H1 (cell line): ENCODE data around the gene SLC23A3. TPM values are rescaled to one million over a fixed set of nuclear protein-coding genes. Genes with fewer than 3 reads are reported as not detected.

Experiments
- CTCF ChIA-PET: fragments of 300-600 bp; sonication (Branson Sonifier 250); formaldehyde crosslinking; loops from one replicate; lab custom pipeline; 2021; ENCODE audit not compliant: partially characterized antibody; lab: Charles Lee
- POLR2A ChIA-PET: fragments of 300-600 bp; sonication (Branson Sonifier 250); formaldehyde crosslinking; loops from one replicate; lab custom pipeline; 2021; ENCODE audit warnings: inconsistent platforms; ENCODE audit not compliant: partially characterized antibody; lab: Charles Lee
- DNase-seq, 2 experiments: peaks; one replicate each; pipeline versions ENCODE4 v3.0.0 to v3.0.0-alpha.2; 2010 to 2022; ENCODE audit warnings: low spot score in 2 of 2, low read depth in 1 of 2, mixed read lengths in 1 of 2
- FAIRE-seq: peaks from 2 replicates; lab custom pipeline; 2011; peaks lifted over from hg19 to GRCh38; lab: Jason Lieb, UNC
- H2AFZ ChIP-seq: 2 replicates; pipeline ENCODE4 v1.8.1; 2012; ENCODE audit warnings: low read length, inconsistent platforms
- H2AK5ac ChIP-seq: 2 replicates; pipeline ENCODE4 v1.6.1; 2013; ENCODE audit warnings: low read depth, low read length
- H2BK120ac ChIP-seq: replicated peaks from 2 replicates; pipeline ENCODE3; 2013; ENCODE audit warnings: low read depth, low read length, inconsistent platforms
- H2BK12ac ChIP-seq: 2 replicates; pipeline ENCODE4 v1.6.1; 2013; ENCODE audit warnings: low read depth, low read length
- H2BK15ac ChIP-seq: 2 replicates; pipeline ENCODE4 v1.6.1; 2013; ENCODE audit warnings: low read length
- H2BK20ac ChIP-seq: 2 replicates; pipeline ENCODE4 v1.6.1; 2013; ENCODE audit warnings: low read length
- H2BK5ac ChIP-seq: 2 replicates; pipeline ENCODE4 v1.6.1; 2013; ENCODE audit warnings: low read depth, low read length
- H3K14ac ChIP-seq: 2 replicates; pipeline ENCODE4 v1.6.1; 2013; ENCODE audit warnings: inconsistent platforms; ENCODE audit not compliant: insufficient read length
- H3K18ac ChIP-seq: 2 replicates; pipeline ENCODE4 v1.6.1; 2013; ENCODE audit warnings: low read length; ENCODE audit errors: extremely low read depth
- H3K23ac ChIP-seq: 2 replicates; pipeline ENCODE4 v1.6.1; 2013; ENCODE audit warnings: inconsistent platforms; ENCODE audit not compliant: insufficient read length
- H3K23me2 ChIP-seq: 2 replicates; pipeline ENCODE4 v1.6.1; 2013; ENCODE audit warnings: low read depth, low read length
- H3K27ac ChIP-seq: 2 replicates; pipeline ENCODE4 v1.6.1; 2011; ENCODE audit warnings: low read depth, low read length, inconsistent platforms
- H3K27me3 ChIP-seq, 4 experiments: replicated peaks in 1 of 4; 1 replicate in 1 of 4; 2 replicates in 3 of 4; pipeline versions ENCODE4 v1.6.1 to v1.8.1; 2011 to 2013; ENCODE audit warnings: low read length in 3 of 4, mild to moderate bottlenecking in 3 of 4, inconsistent platforms in 2 of 4, mixed read lengths in 2 of 4, moderate library complexity in 1 of 4; ENCODE audit not compliant: control insufficient read depth in 3 of 4, insufficient read depth in 3 of 4; ENCODE audit errors: extremely low read depth in 1 of 4
- H3K36me3 ChIP-seq, 4 experiments: 2 replicates each; pipeline versions ENCODE4 v1.6.1 to v1.8.1; 2011 to 2013; ENCODE audit warnings: mild to moderate bottlenecking in 4 of 4, low read length in 3 of 4, moderate library complexity in 2 of 4, control low read depth in 1 of 4, inconsistent platforms in 1 of 4; ENCODE audit not compliant: insufficient read depth in 4 of 4, control insufficient read depth in 2 of 4
- H3K4ac ChIP-seq: replicated peaks from 2 replicates; pipeline ENCODE3; 2013; ENCODE audit warnings: low read length, low read depth, mixed read lengths, inconsistent platforms; ENCODE audit not compliant: insufficient read length
- H3K4me1 ChIP-seq, 4 experiments: replicated peaks in 1 of 4; 1 replicate in 1 of 4; 2 replicates in 3 of 4; pipeline versions ENCODE4 v1.6.1 to v1.8.1; 2011 to 2013; ENCODE audit warnings: low read length in 3 of 4, inconsistent platforms in 2 of 4, mixed read lengths in 1 of 4; ENCODE audit not compliant: insufficient read depth in 4 of 4, control insufficient read depth in 3 of 4
- H3K4me2 ChIP-seq, 2 experiments: 2 replicates each; pipeline versions ENCODE4 v1.6.1 to v1.8.1; 2011 to 2013; ENCODE audit warnings: low read depth in 2 of 2, low read length in 2 of 2, control low read depth in 1 of 2, inconsistent platforms in 1 of 2, mild to moderate bottlenecking in 1 of 2; ENCODE audit not compliant: insufficient read depth in 1 of 2
- H3K4me3 ChIP-seq, 4 experiments: fragments of 200-600, 300-600 bp in 1 of 4; sonication (generic), shearing (Covaris generic), sonication (Bioruptor Twin) in 1 of 4; 2 replicates each; pipeline versions ENCODE4 v1.5.1 to v1.8.1; 2011 to 2016; ENCODE audit warnings: low read length in 4 of 4, low read depth in 3 of 4, control low read depth in 2 of 4, inconsistent platforms in 2 of 4, mild to moderate bottlenecking in 2 of 4, mixed read lengths in 1 of 4, moderate library complexity in 1 of 4; ENCODE audit not compliant: insufficient read depth in 2 of 4; ENCODE audit errors: extremely low read depth in 1 of 4
- H3K56ac ChIP-seq: replicated peaks from 2 replicates; pipeline ENCODE3; 2013; ENCODE audit warnings: low read depth, mild to moderate bottlenecking, mixed read lengths, low read length, inconsistent platforms; ENCODE audit not compliant: insufficient read length
- H3K79me1 ChIP-seq: 2 replicates; pipeline ENCODE4 v1.6.1; 2013; ENCODE audit warnings: low read depth, low read length, control low read depth
- H3K79me2 ChIP-seq, 2 experiments: 2 replicates each; pipeline versions ENCODE4 v1.6.1 to v1.8.1; 2012 to 2013; ENCODE audit warnings: low read length in 2 of 2, mild to moderate bottlenecking in 2 of 2, inconsistent platforms in 1 of 2; ENCODE audit not compliant: insufficient read depth in 2 of 2, control insufficient read depth in 1 of 2
- H3K9ac ChIP-seq, 4 experiments: replicated peaks in 1 of 4; 1 replicate in 1 of 4; 2 replicates in 3 of 4; pipeline versions ENCODE4 v1.6.1 to v1.8.1; 2011 to 2013; ENCODE audit warnings: low read depth in 3 of 4, low read length in 3 of 4, control low read depth in 2 of 4, mild to moderate bottlenecking in 2 of 4, moderate library complexity in 2 of 4, inconsistent platforms in 1 of 4; ENCODE audit errors: extremely low read depth in 1 of 4
- H3K9me3 ChIP-seq, 2 experiments: 2 replicates each; pipeline versions ENCODE4 v1.6.1 to v1.8.1; 2012 to 2013; ENCODE audit warnings: mild to moderate bottlenecking in 2 of 2, moderate library complexity in 2 of 2, control low read depth in 1 of 2, inconsistent platforms in 1 of 2, low read depth in 1 of 2, low read length in 1 of 2, mixed read lengths in 1 of 2; ENCODE audit not compliant: insufficient read depth in 2 of 2
- H4K20me1 ChIP-seq, 2 experiments: replicated peaks in 1 of 2; 2 replicates each; pipeline versions ENCODE3 to v1.8.1; 2011 to 2013; ENCODE audit warnings: inconsistent platforms in 2 of 2, low read length in 2 of 2, mild to moderate bottlenecking in 1 of 2; ENCODE audit not compliant: insufficient read depth in 2 of 2, control insufficient read depth in 1 of 2
- H4K5ac ChIP-seq: 2 replicates; pipeline ENCODE4 v1.6.1; 2013; ENCODE audit warnings: low read length, low read depth, mixed read lengths, inconsistent platforms; ENCODE audit not compliant: insufficient read length
- H4K8ac ChIP-seq: 2 replicates; pipeline ENCODE4 v1.8.0; 2013; ENCODE audit warnings: mild to moderate bottlenecking, moderate library complexity, low read length, inconsistent platforms; ENCODE audit not compliant: insufficient read depth; ENCODE audit errors: extremely low read depth
- H4K91ac ChIP-seq: replicated peaks from 2 replicates; pipeline ENCODE3; 2013; ENCODE audit warnings: low read length, mixed read lengths, inconsistent platforms; ENCODE audit not compliant: insufficient read length
- ASH2L ChIP-seq: fragments of 200-600, 300-600 bp; sonication (generic); IDR thresholded peaks from one replicate; pipeline ENCODE4 v1.7.1; 2017; ENCODE audit warnings: low read length
- CBX8 ChIP-seq: fragments of 300-800, 300-1000 bp; sonication (generic); IDR thresholded peaks from 2 replicates; pipeline ENCODE4 v1.7.1; 2016; ENCODE audit warnings: low read depth, low read length, borderline replicate concordance
- CTCF ChIP-seq, 3 experiments: IDR thresholded peaks; 1 replicate in 2 of 3; 2 replicates in 1 of 3; pipeline versions ENCODE4 v1.5.1 to v1.6.1; 2011; ENCODE audit warnings: low read length in 3 of 3, mild to moderate bottlenecking in 3 of 3, inconsistent platforms in 2 of 3, low read depth in 1 of 3, moderate library complexity in 1 of 3; ENCODE audit not compliant: insufficient read depth in 1 of 3; ENCODE audit errors: control extremely low read depth in 1 of 3
- GTF2F1 ChIP-seq: IDR thresholded peaks from 2 replicates; pipeline ENCODE4 v1.6.1; 2012; ENCODE audit warnings: low read depth, low read length, improper control_type of control experiment, borderline replicate concordance
- MAFK ChIP-seq: IDR thresholded peaks from 2 replicates; pipeline ENCODE4 v1.6.1; 2012; ENCODE audit warnings: low read depth, mild to moderate bottlenecking, improper control_type of control experiment, low read length
- POLR2AphosphoS5 ChIP-seq: IDR thresholded peaks from 2 replicates; pipeline ENCODE4 v1.6.1; 2011; ENCODE audit warnings: low read depth, low read length
- SP1 ChIP-seq: IDR thresholded peaks from 2 replicates; pipeline ENCODE4 v1.6.1; 2011; ENCODE audit warnings: low read depth, low read length
- WGBS, 2 experiments: shearing (Covaris generic) in 1 of 2; methylation state at CpG; one replicate each; pipeline versions ENCODE4 v1.1.6 to v1.1.7; 2013 to 2015; ENCODE audit warnings: low lambda C conversion rate in 2 of 2, mixed read lengths in 2 of 2, inconsistent platforms in 1 of 2, low coverage in 1 of 2, missing lambda C conversion rate in 1 of 2; ENCODE audit not compliant: insufficient replicate concordance in 2 of 2, insufficient coverage in 1 of 2, insufficient read length in 1 of 2; ENCODE audit errors: extremely low coverage in 1 of 2, missing lambda C conversion rate in 1 of 2; 5-methylcytosine and 5-hydroxymethylcytosine counted together
- polyA plus RNA-seq, 7 experiments: library from polyadenylated mRNA; depleted of rRNA in 3 of 7; stranded (reverse) in 5 of 7; unstranded in 2 of 7; fragments of >200 nt in 5 of 7; fragments of 200-250 nt in 2 of 7; gene quantifications; 1 replicate in 5 of 7; 2 replicates in 1 of 7; 4 replicates in 1 of 7; pipeline versions ENCODE4 v1.2.1 to v1.2.3, GENCODE V29; 2011 to 2013; ENCODE audit warnings: missing spikeins in 2 of 7, mixed read lengths in 2 of 7
- total RNA-seq: library from RNA; stranded (reverse); fragmentation: NEBNext Ultra II Directional; extraction: Animal tissue kit (Norgen Biotek cat#: 25700); gene quantifications from 2 replicates; pipeline ENCODE4 v1.2.1, GENCODE V29; 2021
- TF ChIP-seq, protein P1 (sequence below): IDR thresholded peaks from 2 replicates; pipeline ENCODE4 v1.6.1; 2012; ENCODE audit warnings: inconsistent platforms
- TF ChIP-seq, protein P2 (sequence below): IDR thresholded peaks from 2 replicates; pipeline ENCODE4 v1.6.1; 2012; ENCODE audit warnings: inconsistent platforms

Gene SLC23A3
- total and polyA plus RNA-seq, 2 of the 8 experiments (the other 6 are each of a cell fraction or from before 2014, with no cell fraction given), result 0.35 to 0.84 TPM

GRCh38 chr2:219186754-219187456 lies 17.1 kb upstream of the SLC23A3 start:
- H3K79me2 ChIP-seq, result no peaks in the 10 kb centered on the region
- H3K27ac ChIP-seq, result no peak overlapping the region
- 88% methylated on average over 6 of the region's 7 CpGs; no CpG with 5 or more reads in 1 of the 2 experiments for WGBS, 2 experiments
- peaks cover 0 to 2% of the 10 kb centered on the region in 2 experiments for H4K20me1 ChIP-seq
- no peaks in the 10 kb centered on the region for H3K27me3 ChIP-seq
- H2BK12ac ChIP-seq, result no peak overlapping the region
- no peaks in the 10 kb centered on the region for H3K23me2 ChIP-seq
- H2BK20ac ChIP-seq, result no peak overlapping the region
- H3K9ac ChIP-seq, result no peak overlapping the region
- H3K4ac ChIP-seq, result no peak overlapping the region
- H3K36me3 ChIP-seq, result peaks cover 4 to 21% (median 10%) of the 10 kb centered on the region in 4 experiments; a peak in 6 of 8 replicates
- H3K18ac ChIP-seq, result no peak overlapping the region
- no peaks in the 10 kb centered on the region for H3K9me3 ChIP-seq
- no peak overlapping the region for H4K5ac ChIP-seq
- no peak overlapping the region for H4K8ac ChIP-seq
- CTCF ChIA-PET, result no interaction called here
- H3K23ac ChIP-seq, result no peak overlapping the region
- no peak overlapping the region for H3K56ac ChIP-seq
- H2BK120ac ChIP-seq, result no peak overlapping the region
- no peak overlapping the region for H2AFZ ChIP-seq
- no peak overlapping the region for H2BK5ac ChIP-seq
- H3K79me1 ChIP-seq, result no peaks in the 10 kb centered on the region
- DNase-seq (no peak), FAIRE-seq (no peak)
- H3K4me1 ChIP-seq, result no peaks in the 10 kb centered on the region
- POLR2A ChIA-PET, result no interaction called here
- no peak overlapping the region for H2AK5ac ChIP-seq
- no peak overlapping the region for H2BK15ac ChIP-seq
- no peak overlapping the region for H4K91ac ChIP-seq
- H3K14ac ChIP-seq, result no peak overlapping the region
- no peak overlapping the region for H3K4me3 ChIP-seq
- TF ChIP-seq, protein P1, sequence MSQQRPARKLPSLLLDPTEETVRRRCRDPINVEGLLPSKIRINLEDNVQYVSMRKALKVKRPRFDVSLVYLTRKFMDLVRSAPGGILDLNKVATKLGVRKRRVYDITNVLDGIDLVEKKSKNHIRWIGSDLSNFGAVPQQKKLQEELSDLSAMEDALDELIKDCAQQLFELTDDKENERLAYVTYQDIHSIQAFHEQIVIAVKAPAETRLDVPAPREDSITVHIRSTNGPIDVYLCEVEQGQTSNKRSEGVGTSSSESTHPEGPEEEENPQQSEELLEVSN, result no peak
- no peak for TF ChIP-seq MAFK
- no peak for TF ChIP-seq CBX8
- TF ChIP-seq POLR2AphosphoS5, result no peak
- TF ChIP-seq, protein P2, sequence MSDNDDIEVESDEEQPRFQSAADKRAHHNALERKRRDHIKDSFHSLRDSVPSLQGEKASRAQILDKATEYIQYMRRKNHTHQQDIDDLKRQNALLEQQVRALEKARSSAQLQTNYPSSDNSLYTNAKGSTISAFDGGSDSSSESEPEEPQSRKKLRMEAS, result no peak
- TF ChIP-seq GTF2F1, result no peak
- TF ChIP-seq ASH2L, result no peak
- TF ChIP-seq CTCF (IDR thresholded peaks at IDR 0.05; ENCODE audit: control extremely low read depth in 1 of 3, insufficient read depth in 1 of 3, low read depth in 1 of 3, low read length in 3 of 3), result no peak
- no peak for TF ChIP-seq SP1
- no peak overlapping the region for H3K4me2 ChIP-seq
